OCI-LY1 (cell line): Measurements from ENCODE around the gene SPAG6.

Source experiments
- H2AFZ ChIP-seq: fragments of 200-600 bp; sonication (generic), shearing (Covaris generic); 2 replicates; pipeline ENCODE4 v1.6.0; 2014; ENCODE audit warnings: antibody characterized with exemption, mild to moderate bottlenecking, low read length
- H3F3A ChIP-seq: fragments of 200-600 bp; sonication (generic), shearing (Covaris generic); 2 replicates; pipeline ENCODE4 v1.6.0; 2014; ENCODE audit warnings: mild to moderate bottlenecking, antibody characterized with exemption, low read length, moderate library complexity; ENCODE audit not compliant: insufficient read depth
- H3K27ac ChIP-seq: fragments of 200-600 bp; sonication (generic); 2 replicates; pipeline ENCODE4 v1.5.1; 2014; ENCODE audit warnings: low read length, mixed run types, mild to moderate bottlenecking, low read depth; ENCODE audit not compliant: poor library complexity, severe bottlenecking
- H3K27me3 ChIP-seq: fragments of 200-600 bp; sonication (generic); 2 replicates; pipeline ENCODE4 v1.6.0; 2014; ENCODE audit warnings: antibody characterized with exemption, mild to moderate bottlenecking, low read length, moderate library complexity; ENCODE audit not compliant: insufficient read depth
- H3K36me3 ChIP-seq: fragments of 200-600 bp; sonication (generic); 2 replicates; pipeline ENCODE4 v1.6.1; 2014; ENCODE audit warnings: mild to moderate bottlenecking, antibody characterized with exemption, low read length, moderate library complexity, mixed read lengths; ENCODE audit not compliant: insufficient read depth
- H3K4me1 ChIP-seq: fragments of 200-600 bp; sonication (generic); 2 replicates; pipeline ENCODE4 v1.5.1; 2014; ENCODE audit warnings: mild to moderate bottlenecking, low read length, moderate library complexity; ENCODE audit not compliant: insufficient read depth, severe bottlenecking
- H3K4me2 ChIP-seq: fragments of 200-600 bp; sonication (generic), shearing (Covaris generic); 2 replicates; pipeline ENCODE4 v1.6.1; 2014; ENCODE audit warnings: low read length
- H3K4me3 ChIP-seq: fragments of 200-600 bp; sonication (generic); 2 replicates; pipeline ENCODE4 v1.5.1; 2014; ENCODE audit warnings: low read length, low read depth, mild to moderate bottlenecking, mixed read lengths; ENCODE audit not compliant: poor library complexity, severe bottlenecking
- H3K79me2 ChIP-seq: fragments of 200-600 bp; shearing (Covaris generic); 2 replicates; pipeline ENCODE4 v1.6.1; 2016; ENCODE audit warnings: mixed run types, low read length, mixed read lengths; ENCODE audit not compliant: insufficient read depth
- H3K9ac ChIP-seq: fragments of 200-600 bp; sonication (generic), shearing (Covaris generic); 2 replicates; pipeline ENCODE4 v1.6.1; 2014; ENCODE audit warnings: mild to moderate bottlenecking, low read length, mixed read lengths
- H3K9me2 ChIP-seq: fragments of 200-600 bp; sonication (generic), shearing (Covaris generic); 2 replicates; pipeline ENCODE4 v1.6.1; 2014; ENCODE audit warnings: low read depth, mild to moderate bottlenecking, low read length, mixed read lengths
- H3K9me3 ChIP-seq: fragments of 200-600 bp; shearing (Covaris generic); 2 replicates; pipeline ENCODE4 v1.6.1; 2014; ENCODE audit warnings: low read length, mixed read lengths
- H4K20me1 ChIP-seq: fragments of 200-600 bp; sonication (generic), shearing (Covaris generic); 2 replicates; pipeline ENCODE4 v1.6.0; 2016; ENCODE audit warnings: mild to moderate bottlenecking, low read length; ENCODE audit not compliant: insufficient read depth
- EZH2 ChIP-seq: fragments of 200-600 bp; sonication (generic), shearing (Covaris generic); IDR thresholded peaks from 2 replicates; pipeline ENCODE4 v1.8.0; 2017; ENCODE audit warnings: borderline replicate concordance, mixed run types, mild to moderate bottlenecking, antibody characterized with exemption, low read length, moderate library complexity, mixed read lengths
- TF ChIP-seq, protein P1 (sequence below): fragments of 200-600 bp; sonication (generic), shearing (Covaris generic); IDR thresholded peaks from 2 replicates; pipeline ENCODE4 v1.5.1; 2017; ENCODE audit warnings: mild to moderate bottlenecking, antibody characterized with exemption, low read length, moderate library complexity, mixed read lengths

The SPAG6 gene

DNA sequence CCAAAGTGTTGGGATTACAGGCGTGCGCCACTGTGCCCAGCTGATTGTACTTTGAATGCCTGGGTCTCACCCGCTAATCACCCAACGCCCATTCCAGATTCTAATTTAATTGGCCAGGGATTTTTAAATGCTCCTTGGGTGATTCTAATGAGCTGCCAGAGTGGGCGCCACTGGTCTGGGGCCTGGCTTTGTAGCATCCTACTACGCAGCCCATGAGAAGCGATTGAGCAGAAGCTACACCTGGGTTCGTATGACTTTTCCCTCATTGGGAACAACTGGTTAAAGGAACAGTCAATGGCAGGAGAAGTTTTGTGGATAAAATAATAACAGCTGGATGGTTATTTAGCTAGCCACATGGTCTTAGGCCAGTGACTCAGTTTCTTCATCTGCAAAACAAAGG, 108.0 kb downstream of the SPAG6 start:
- Histone ChIP-seq H3K4me3 (no peak overlapping the region), H3K27me3 (no peaks in the 10 kb centered on the region)
- TF ChIP-seq, protein P1, sequence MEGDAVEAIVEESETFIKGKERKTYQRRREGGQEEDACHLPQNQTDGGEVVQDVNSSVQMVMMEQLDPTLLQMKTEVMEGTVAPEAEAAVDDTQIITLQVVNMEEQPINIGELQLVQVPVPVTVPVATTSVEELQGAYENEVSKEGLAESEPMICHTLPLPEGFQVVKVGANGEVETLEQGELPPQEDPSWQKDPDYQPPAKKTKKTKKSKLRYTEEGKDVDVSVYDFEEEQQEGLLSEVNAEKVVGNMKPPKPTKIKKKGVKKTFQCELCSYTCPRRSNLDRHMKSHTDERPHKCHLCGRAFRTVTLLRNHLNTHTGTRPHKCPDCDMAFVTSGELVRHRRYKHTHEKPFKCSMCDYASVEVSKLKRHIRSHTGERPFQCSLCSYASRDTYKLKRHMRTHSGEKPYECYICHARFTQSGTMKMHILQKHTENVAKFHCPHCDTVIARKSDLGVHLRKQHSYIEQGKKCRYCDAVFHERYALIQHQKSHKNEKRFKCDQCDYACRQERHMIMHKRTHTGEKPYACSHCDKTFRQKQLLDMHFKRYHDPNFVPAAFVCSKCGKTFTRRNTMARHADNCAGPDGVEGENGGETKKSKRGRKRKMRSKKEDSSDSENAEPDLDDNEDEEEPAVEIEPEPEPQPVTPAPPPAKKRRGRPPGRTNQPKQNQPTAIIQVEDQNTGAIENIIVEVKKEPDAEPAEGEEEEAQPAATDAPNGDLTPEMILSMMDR = no peak
- no peak for TF ChIP-seq EZH2

DNA sequence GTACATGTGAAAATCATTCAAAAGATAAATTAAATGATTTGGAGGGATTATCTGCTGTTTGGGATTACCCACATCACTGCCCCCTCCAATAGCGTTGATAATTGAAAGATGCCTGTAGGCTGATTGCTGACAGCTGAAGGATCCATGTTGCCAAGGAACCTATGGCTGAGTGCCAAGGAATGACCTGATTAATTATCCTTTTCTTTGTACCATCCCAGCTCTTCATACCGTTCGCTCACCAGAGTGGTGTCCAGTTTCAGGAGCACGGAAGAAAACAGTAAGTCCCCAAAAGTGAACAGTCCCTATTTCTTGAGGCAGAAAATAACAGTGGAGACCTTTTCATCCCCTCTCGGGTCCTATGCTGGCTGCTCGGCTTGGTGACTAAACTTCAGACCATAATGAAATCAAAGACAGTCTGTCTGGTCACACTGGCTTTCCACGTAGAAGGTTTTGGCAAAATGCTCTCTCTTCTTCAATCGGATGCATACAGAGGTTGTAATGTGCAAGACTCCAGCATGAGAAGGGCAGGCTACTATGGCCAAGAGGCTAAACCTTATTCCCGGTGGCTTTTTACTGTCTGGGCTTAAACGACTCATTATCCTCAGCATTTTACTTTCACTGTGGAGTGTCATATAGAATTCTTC, 108.8 kb downstream of the SPAG6 start:
- no peaks in the 10 kb centered on the region for H3K9me3 ChIP-seq
- H4K20me1 ChIP-seq = no peaks in the 10 kb centered on the region
- H3K9me2 ChIP-seq = no peaks in the 10 kb centered on the region
- H3K4me2 ChIP-seq = no peak overlapping the region
- no peaks in the 10 kb centered on the region for H3F3A ChIP-seq
- H3K36me3 ChIP-seq = no peaks in the 10 kb centered on the region
- no peak overlapping the region for H3K4me3 ChIP-seq
- H3K9ac ChIP-seq = no peak overlapping the region
- H3K79me2 ChIP-seq = no peaks in the 10 kb centered on the region
- no peaks in the 10 kb centered on the region for H3K27me3 ChIP-seq
- H3K27ac ChIP-seq = no peak overlapping the region
- H3K4me1 ChIP-seq = no peaks in the 10 kb centered on the region
- no peak overlapping the region for H2AFZ ChIP-seq
- TF ChIP-seq, protein P1 = no peak
- no peak for TF ChIP-seq EZH2

More for the DNA sequence above, 108.0 kb downstream of the SPAG6 start:
- no peaks in the 10 kb centered on the region for H3K4me1 ChIP-seq
- no peaks in the 10 kb centered on the region for H4K20me1 ChIP-seq
- H3K9ac ChIP-seq = no peak overlapping the region
- H3K9me2 ChIP-seq = no peaks in the 10 kb centered on the region
- H3K27ac ChIP-seq = no peak overlapping the region
- H3F3A ChIP-seq = no peaks in the 10 kb centered on the region
- H3K9me3 ChIP-seq = no peaks in the 10 kb centered on the region
- no peak overlapping the region for H2AFZ ChIP-seq
- no peaks in the 10 kb centered on the region for H3K36me3 ChIP-seq
- no peaks in the 10 kb centered on the region for H3K79me2 ChIP-seq
- H3K4me2 ChIP-seq = no peak overlapping the region

GRCh38 chr10:22454634-22455033, 109.3 kb downstream of the SPAG6 start:
- H3K4me1 ChIP-seq = no peaks in the 10 kb centered on the region
- no peaks in the 10 kb centered on the region for H3K9me2 ChIP-seq
- H3K79me2 ChIP-seq = no peaks in the 10 kb centered on the region
- TF ChIP-seq EZH2 = no peak
- TF ChIP-seq, protein P1 = no peak
- H4K20me1 ChIP-seq = no peaks in the 10 kb centered on the region
- no peaks in the 10 kb centered on the region for H3K9me3 ChIP-seq
- no peaks in the 10 kb centered on the region for H3K27me3 ChIP-seq
- H3F3A ChIP-seq = no peaks in the 10 kb centered on the region
- no peaks in the 10 kb centered on the region for H3K36me3 ChIP-seq
- H2AFZ ChIP-seq = no peak overlapping the region
- no peak overlapping the region for H3K9ac ChIP-seq
- H3K4me2 ChIP-seq = no peak overlapping the region
- H3K27ac ChIP-seq = no peak overlapping the region
- H3K4me3 ChIP-seq = no peak overlapping the region
